Erythroblast (primary cell): ENCODE results near the gene HMGA1.

Experiments used
- GATA1 ChIP-seq: IDR thresholded peaks from 2 replicates; pipeline ENCODE4 v1.6.1; 2011; ENCODE audit warnings: low read depth, mild to moderate bottlenecking, control low read depth, low read length, moderate library complexity
- POLR2A ChIP-seq: IDR thresholded peaks from 2 replicates; pipeline ENCODE4 v1.6.1; 2011; ENCODE audit warnings: mild to moderate bottlenecking, low read length

- TF ChIP-seq POLR2A (peak; percentile 96), GATA1 (no peak)
These were observed at the start of gene HMGA1 for GRCh38 chr6:34236443-34237315.
